K562 (cell line): ENCODE measurements around the gene FOXN1. TPM values are rescaled to one million over a fixed set of nuclear protein-coding genes. Genes with fewer than 3 reads are reported as not detected.

Experiments
- ATAC-seq: fragments of 200-7000 bp; cut with Tn5 transposase; 3 replicates; pipeline ENCODE4 v1.9.1; 2020; ENCODE audit warnings: moderate library complexity
- BruUV-seq: library from RNA; stranded (reverse); fragments of 400-500 nt; replicated peaks from 2 replicates; lab custom pipeline; 2021; lab: Mats Ljungman, UMichigan
- CTCF ChIA-PET: fragments of 300-600 bp; formaldehyde crosslinking; extraction: SDS; loops from one replicate; lab custom pipeline; 2021; ENCODE audit warnings: low intra/inter-chr PET ratio; lab: Yijun Ruan, JAX
- POLR2A ChIA-PET: fragments of 300-600, 350-650 bp; sonication (Branson Sonifier 250); formaldehyde crosslinking; extraction: SDS; loops from one replicate; lab custom pipeline; 2021; ENCODE audit warnings: antibody characterized with exemption, inconsistent platforms; lab: Yijun Ruan, JAX
- DNase-seq, 4 experiments: peaks; one replicate each; pipeline versions ENCODE4 v3.0.0 to v3.0.0-alpha.2; 2011 to 2018; ENCODE audit warnings: low spot score in 3 of 4, mixed read lengths in 3 of 4; ENCODE audit errors: extremely low read depth in 1 of 4
- FAIRE-seq: peaks from 2 replicates; lab custom pipeline; 2011; peaks lifted over from hg19 to GRCh38; lab: Jason Lieb, UNC
- H2AFZ ChIP-seq: 2 replicates; pipeline ENCODE4 v1.6.0; 2011; ENCODE audit warnings: low read depth, low read length, control low read depth, inconsistent platforms
- H3K27ac ChIP-seq: fragments of 200-600 bp; 3 replicates; pipeline ENCODE4 v1.8.0; 2011; ENCODE audit warnings: low read depth, mild to moderate bottlenecking, control low read depth, inconsistent platforms, low read length, moderate library complexity, mixed read lengths; ENCODE audit errors: extremely low read depth
- H3K27me3 ChIP-seq, 2 experiments: fragments of 300-600 bp in 1 of 2; 2 replicates in 1 of 2; 3 replicates in 1 of 2; pipeline versions ENCODE4 v1.6.0 to v1.8.0; 2011; ENCODE audit warnings: inconsistent platforms in 2 of 2, low read length in 2 of 2, mild to moderate bottlenecking in 1 of 2, mixed read lengths in 1 of 2, moderate library complexity in 1 of 2; ENCODE audit not compliant: control insufficient read depth in 2 of 2, insufficient read depth in 2 of 2
- H3K36me3 ChIP-seq: fragments of 300-600 bp; 3 replicates; pipeline ENCODE4 v1.8.0; 2011; ENCODE audit warnings: mild to moderate bottlenecking, low read length, inconsistent platforms; ENCODE audit not compliant: control insufficient read depth, insufficient read depth
- H3K4me1 ChIP-seq, 2 experiments: fragments of 200-600 bp in 1 of 2; replicated peaks in 1 of 2; 2 replicates in 1 of 2; 3 replicates in 1 of 2; pipeline versions ENCODE4 v1.5.1 to v1.8.0; 2011; ENCODE audit warnings: inconsistent platforms in 2 of 2, low read length in 2 of 2, mild to moderate bottlenecking in 1 of 2, mixed read lengths in 1 of 2, moderate library complexity in 1 of 2; ENCODE audit not compliant: control insufficient read depth in 2 of 2, insufficient read depth in 2 of 2
- H3K4me2 ChIP-seq: 2 replicates; pipeline ENCODE4 v1.6.1; 2011; ENCODE audit warnings: low read length, control low read depth, inconsistent platforms, mixed read lengths; ENCODE audit not compliant: insufficient read depth
- H3K4me3 ChIP-seq: fragments of 200-600 bp; sonication (generic), shearing (Covaris generic); 2 replicates; pipeline ENCODE4 v1.5.1; 2016; ENCODE audit warnings: control low read depth, inconsistent platforms
- H3K79me2 ChIP-seq: fragments of 200-600 bp; 3 replicates; pipeline ENCODE4 v1.8.0; 2011; ENCODE audit warnings: low read length, inconsistent platforms; ENCODE audit not compliant: control insufficient read depth, insufficient read depth
- H3K9ac ChIP-seq, 2 experiments: 2 replicates each; pipeline versions ENCODE4 v1.6.0 to v1.6.1; 2011; ENCODE audit warnings: low read depth in 2 of 2, low read length in 2 of 2, control low read depth in 1 of 2, inconsistent platforms in 1 of 2, mild to moderate bottlenecking in 1 of 2, mixed read lengths in 1 of 2; ENCODE audit not compliant: insufficient read depth in 1 of 2
- H3K9me1 ChIP-seq: one replicate; pipeline ENCODE4 v1.6.0; 2011; ENCODE audit warnings: inconsistent platforms, mild to moderate bottlenecking, low read length, moderate library complexity; ENCODE audit not compliant: control insufficient read depth, insufficient read depth
- H3K9me3 ChIP-seq: replicated peaks from 2 replicates; pipeline ENCODE4 v1.5.1; 2011; ENCODE audit warnings: low read depth, low read length, inconsistent platforms; ENCODE audit not compliant: control insufficient read depth, insufficient read depth
- H4K20me1 ChIP-seq: replicated peaks from 2 replicates; pipeline ENCODE4 v1.6.1; 2011; ENCODE audit warnings: low read length, inconsistent platforms, mixed read lengths; ENCODE audit not compliant: control insufficient read depth, insufficient read depth
- POU5F1 ChIP-seq: fragments of 150-350 bp; IDR thresholded peaks from 2 replicates; pipeline ENCODE4 v1.6.1; 2014; ENCODE audit warnings: borderline replicate concordance, low read length, low read depth, mild to moderate bottlenecking; ENCODE audit not compliant: partially characterized antibody
- PPARD ChIP-seq: fragments of 250-450 bp; sonication (Bioruptor Pico); IDR thresholded peaks from 2 replicates; pipeline ENCODE4 v1.8.0; 2022; ENCODE audit warnings: inconsistent platforms, mild to moderate bottlenecking, moderate library complexity
- TRIM28 ChIP-seq: fragments of 450-650 bp; IDR thresholded peaks from 2 replicates; pipeline ENCODE4 v1.6.1; 2017
- ZNF174 ChIP-seq: fragments of 250-450 bp; sonication (Bioruptor Pico); IDR thresholded peaks from 2 replicates; pipeline ENCODE4 v1.4.0; 2020; ENCODE audit warnings: mild to moderate bottlenecking
- WGBS: fragments of 100-300 bp; shearing (Covaris generic); methylation state at CpG from one replicate; pipeline ENCODE4 v1.1.6; 2016; ENCODE audit warnings: low coverage, mixed read lengths; ENCODE audit not compliant: insufficient coverage; ENCODE audit errors: missing lambda C conversion rate; 5-methylcytosine and 5-hydroxymethylcytosine counted together
- in situ Hi-C: fragments of 300-500 bp; cut with MboI; formaldehyde crosslinking; loops from 4 replicates; pipeline ENCODE4 v1.15.0; 2018; ENCODE audit warnings: inconsistent platforms, mixed read lengths
- intact Hi-C: fragments of 100-400 bp; cut with micrococcal nuclease; formaldehyde crosslinking; loops from 2 replicates; pipeline ENCODE4 v1.14.2; 2022
- polyA plus RNA-seq, 8 experiments: library from polyadenylated mRNA; depleted of rRNA in 4 of 8; stranded (reverse) in 5 of 8; unstranded in 3 of 8; fragments of >200 nt; fragmentation: Nextera tagmentation in 2 of 8; fragmentation: Illumina TruSeq in 1 of 8; extraction: Ambion mirVana in 2 of 8; extraction: Trizol in 1 of 8; gene quantifications; 2 replicates each; pipeline versions ENCODE4 v1.2.1 to v1.2.3, GENCODE V29; 2011 to 2014; ENCODE audit warnings: inconsistent platforms in 1 of 8, missing spikeins in 1 of 8
- total RNA-seq, 7 experiments: library from RNA; depleted of rRNA in 6 of 7; stranded (reverse); fragments of >200 nt in 6 of 7; fragmentation: Illumina TruSeq in 2 of 7; extraction: Trizol in 2 of 7; gene quantifications; 2 replicates each; pipeline versions ENCODE4 v1.2.1 to v1.2.3, GENCODE V29; 2011 to 2021; ENCODE audit warnings: low replicate concordance in 1 of 7
- TF ChIP-seq, protein P1 (sequence below), 2 experiments: fragments of 450-650 bp in 1 of 2; sonication (generic) in 1 of 2; formaldehyde crosslinking; conservative IDR thresholded peaks; 2 replicates each; pipeline versions ENCODE4 v1.4.0 to v1.8.1; 2020 to 2022; ENCODE audit warnings: mild to moderate bottlenecking in 1 of 2, missing genetic modification reagents in 1 of 2

The FOXN1 gene
- total and polyA plus RNA-seq, 9 of the 15 experiments (the other 6 are each of a cell fraction or from before 2014, with no cell fraction given) = not detected

DNA sequence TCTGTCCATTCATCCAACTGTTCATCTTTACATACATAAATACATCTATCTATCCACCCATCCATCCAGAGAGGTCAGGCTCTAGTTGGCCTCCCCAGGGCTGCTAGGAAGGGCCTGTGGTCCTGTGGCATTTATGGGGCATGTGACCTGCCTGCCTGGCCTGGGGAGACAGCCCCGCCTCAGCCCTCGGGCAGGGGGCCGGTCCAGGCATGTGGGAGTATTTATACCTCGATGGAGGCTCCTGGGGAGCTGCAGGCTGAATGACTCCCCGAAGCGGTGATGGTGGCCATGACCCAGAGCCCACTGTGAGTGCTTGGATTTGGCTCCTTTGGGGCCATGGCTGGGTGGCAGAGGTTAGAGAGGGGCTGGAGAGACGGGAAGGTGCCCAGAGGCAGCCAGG is 7.3 kb downstream of the FOXN1 start:
- WGBS = 0% methylated on average over 7 of the region's 7 CpGs
- in situ Hi-C loops (no loop called here), intact Hi-C loops (loop anchor here (5.0 kb wide), 1 partner anchor 34 kb away; no protein-coding TSS in a partner anchor)
- Histone ChIP-seq H3K27ac (no peak overlapping the region), H3K36me3 (no peaks in the 10 kb centered on the region), H4K20me1 (peaks cover 11% of the 10 kb centered on the region), H3K9ac (no peak overlapping the region), H3K9me1 (no peaks in the 10 kb centered on the region), H3K4me1 (peaks cover 0 to 11% of the 10 kb centered on the region in 2 experiments; a peak in 2 of 5 replicates), H3K4me2 (no peak overlapping the region), H2AFZ (no peak overlapping the region), H3K9me3 (no peaks in the 10 kb centered on the region; the same call in 1 of the 2 replicates), H3K27me3 (peaks cover 7 to 45% of the 10 kb centered on the region in 2 experiments; a peak in 3 of 5 replicates), H3K79me2 (no peaks in the 10 kb centered on the region), H3K4me3 (no peak overlapping the region)
- CTCF ChIA-PET = no interaction called here
- DNase-seq = no peak
- no peak for ATAC-seq
- TF ChIP-seq ZNF174 (CRISPR knock-in tag) = no peak
- TF ChIP-seq PPARD (CRISPR knock-in tag) = no peak
- no peak for TF ChIP-seq POU5F1
- TF ChIP-seq, protein P1, sequence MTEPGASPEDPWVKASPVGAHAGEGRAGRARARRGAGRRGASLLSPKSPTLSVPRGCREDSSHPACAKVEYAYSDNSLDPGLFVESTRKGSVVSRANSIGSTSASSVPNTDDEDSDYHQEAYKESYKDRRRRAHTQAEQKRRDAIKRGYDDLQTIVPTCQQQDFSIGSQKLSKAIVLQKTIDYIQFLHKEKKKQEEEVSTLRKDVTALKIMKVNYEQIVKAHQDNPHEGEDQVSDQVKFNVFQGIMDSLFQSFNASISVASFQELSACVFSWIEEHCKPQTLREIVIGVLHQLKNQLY (CRISPR knock-in tag; conservative IDR thresholded peaks at IDR 0.05) = no peak
- no peak for TF ChIP-seq TRIM28
- no peak for FAIRE-seq
- BruUV-seq = no TSS peak
- POLR2A ChIA-PET = no interaction called here
